Dedifferentiated amniotic fluid mesenchymal stem cell (primary cell): ENCODE results near the gene SLC6A11.

Source experiments
- DNase-seq: peaks from one replicate; pipeline ENCODE4 v3.0.0-alpha.2; 2016; ENCODE audit errors: extremely low spot score

SLC6A11 gene

DNA sequence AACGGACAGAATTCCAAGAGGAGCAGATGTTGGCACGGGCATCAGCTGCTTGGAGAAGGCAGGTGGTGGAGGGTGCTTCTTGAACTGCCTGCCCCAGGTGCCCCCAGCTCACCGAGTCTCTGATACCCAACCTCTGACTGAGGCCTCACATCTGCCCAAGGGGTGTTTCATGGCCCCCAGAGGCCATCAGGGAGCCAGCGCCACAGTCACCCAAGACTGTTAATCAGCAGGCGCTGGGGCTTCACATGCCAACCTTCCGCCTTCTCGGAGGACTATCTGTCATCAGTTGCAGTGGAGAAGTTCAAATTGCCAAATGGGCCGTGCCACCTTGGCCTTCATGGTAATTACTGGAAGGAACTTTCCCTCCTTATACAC, 114.6 kb downstream of the SLC6A11 start:
- no peak for DNase-seq

DNA sequence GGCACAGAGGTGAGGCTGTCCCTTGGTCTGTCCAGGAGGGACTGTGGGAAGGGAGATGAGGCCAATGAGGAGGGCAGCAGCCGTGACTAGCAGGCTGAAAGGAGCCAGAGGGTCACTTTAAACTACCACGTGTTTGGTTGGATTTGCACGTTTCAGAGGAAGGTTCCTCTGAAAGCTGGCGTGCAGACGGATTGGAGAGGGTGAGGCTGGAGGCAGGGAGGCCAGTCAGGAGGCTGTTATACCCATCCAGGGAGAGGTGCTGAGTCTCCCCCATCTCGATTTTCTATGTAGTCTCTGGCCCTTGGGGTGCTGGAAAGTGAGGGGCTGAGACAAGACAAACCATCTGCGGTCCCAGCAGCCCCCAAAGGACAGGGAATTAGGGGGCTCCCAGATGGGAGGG, 116.6 kb downstream of the SLC6A11 start:
- no peak for DNase-seq

DNA sequence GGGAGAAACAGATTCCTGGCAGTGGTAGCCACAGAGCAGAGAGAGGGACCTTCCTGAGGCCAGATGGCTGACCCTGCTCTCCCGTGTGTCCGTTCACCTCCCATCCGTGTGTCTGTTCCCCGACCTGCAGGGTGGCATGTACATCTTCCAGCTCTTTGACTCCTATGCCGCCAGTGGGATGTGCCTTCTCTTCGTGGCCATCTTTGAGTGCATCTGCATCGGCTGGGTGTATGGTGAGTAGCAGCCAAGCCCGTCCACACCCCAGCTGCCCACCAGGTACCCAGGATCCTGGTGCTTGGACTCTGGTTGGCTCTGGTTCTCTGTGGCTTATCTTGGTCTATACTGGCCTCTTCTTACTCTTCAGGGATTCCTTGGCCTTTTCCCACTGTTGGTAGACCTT, 117.0 kb downstream of the SLC6A11 start:
- DNase-seq: no peak

DNA sequence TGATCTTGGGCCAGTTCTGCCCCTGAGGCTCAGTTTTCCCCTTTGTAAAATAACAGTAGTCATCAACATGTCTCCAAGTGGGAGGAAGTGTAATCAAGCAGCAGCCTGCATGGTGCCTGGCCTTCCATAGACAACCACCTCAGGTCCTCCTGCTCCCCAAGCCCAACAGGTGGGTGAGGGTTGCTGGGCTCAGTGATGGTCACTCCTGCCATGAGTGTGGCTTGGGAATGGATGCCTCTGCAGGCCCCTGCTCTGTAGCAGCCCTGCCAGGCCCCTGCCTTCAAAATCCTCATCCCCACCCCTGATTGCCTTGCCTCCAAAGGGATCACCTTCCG, 117.4 kb downstream of the SLC6A11 start:
- DNase-seq: no peak

DNA sequence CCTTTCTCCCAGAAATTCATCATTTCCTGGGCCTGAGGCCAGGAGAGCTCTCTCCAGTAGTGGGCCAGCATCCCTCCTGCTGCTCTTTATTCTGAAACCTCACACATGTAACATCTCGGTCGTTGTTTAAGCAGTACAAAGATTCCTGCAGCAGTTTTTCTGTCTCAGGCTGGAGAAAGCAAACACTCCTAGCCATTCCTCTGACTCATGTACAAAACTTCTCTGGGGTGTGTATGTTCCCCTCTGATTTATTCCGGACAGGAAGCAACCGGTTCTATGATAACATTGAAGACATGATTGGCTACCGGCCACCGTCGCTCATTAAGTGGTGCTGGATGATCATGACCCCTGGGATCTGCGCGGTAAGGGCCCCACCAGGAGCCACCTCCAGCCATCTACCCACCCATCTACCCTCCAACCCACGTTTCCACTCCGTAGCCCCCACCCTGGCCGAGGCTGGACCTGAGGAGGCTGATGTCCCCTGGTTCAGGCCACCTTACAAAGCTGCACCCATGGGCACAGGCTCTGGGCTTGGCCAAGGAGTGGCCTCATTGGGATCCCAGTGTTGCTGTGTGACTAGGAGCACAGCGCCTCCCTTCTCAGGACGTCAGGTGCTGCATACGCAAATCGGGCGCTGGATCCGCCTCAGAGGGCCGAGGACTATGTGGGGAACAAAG, 117.9 kb downstream of the SLC6A11 start:
- no peak for DNase-seq

DNA sequence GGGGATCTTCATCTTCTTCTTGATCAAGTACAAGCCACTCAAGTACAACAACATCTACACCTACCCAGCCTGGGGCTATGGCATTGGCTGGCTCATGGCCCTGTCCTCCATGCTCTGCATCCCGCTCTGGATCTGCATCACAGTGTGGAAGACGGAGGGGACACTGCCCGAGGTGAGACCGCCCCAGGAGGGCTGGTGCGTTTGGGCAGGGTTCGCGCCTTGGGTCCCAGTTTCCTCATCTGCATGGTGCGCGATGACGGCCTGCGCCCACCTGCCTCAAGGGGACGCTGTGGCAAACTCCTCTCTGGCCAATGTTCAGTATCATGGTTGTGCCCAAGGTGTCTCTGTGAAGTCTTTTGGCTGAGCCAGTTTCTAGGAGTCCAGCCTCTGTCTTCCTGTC, 119.0 kb downstream of the SLC6A11 start:
- no peak for DNase-seq

DNA sequence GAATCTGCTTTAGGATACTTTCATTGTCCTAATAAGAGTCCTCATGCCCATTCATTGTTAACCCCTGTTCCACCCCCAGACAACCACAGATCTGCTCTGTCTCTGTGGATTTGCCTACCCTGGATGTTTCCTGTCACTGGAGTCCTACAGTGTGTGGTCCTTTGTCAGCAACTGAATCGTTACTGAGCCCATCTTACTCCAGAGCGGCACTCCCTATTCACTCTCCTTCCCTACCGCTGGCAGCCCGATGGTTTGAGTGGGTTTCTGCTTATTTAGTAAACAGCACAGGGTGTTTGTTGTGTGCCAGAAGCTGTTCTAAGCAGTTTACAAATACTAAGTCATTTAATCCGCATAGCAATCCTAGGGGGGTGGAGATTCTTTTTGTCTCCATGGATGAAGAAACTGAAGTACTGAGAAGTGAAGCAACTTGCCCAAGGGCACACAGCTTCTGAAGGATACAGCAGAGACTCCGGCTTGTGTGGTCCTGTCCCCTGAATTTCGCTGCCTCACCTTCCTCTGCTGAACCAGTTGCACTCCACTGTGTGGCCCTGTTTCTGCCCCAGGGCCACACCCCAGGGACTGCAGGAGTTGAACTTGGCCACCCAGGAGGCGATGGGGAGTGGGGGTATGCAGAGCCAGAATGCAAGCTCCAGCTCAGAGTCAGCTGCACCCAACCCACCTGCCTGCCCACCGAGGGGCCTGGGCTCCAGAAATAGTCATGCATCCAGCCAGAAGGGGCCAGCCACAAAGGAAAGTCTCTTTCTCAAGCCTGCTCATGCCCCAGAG, 120.0 kb downstream of the SLC6A11 start:
- no peak for DNase-seq

DNA sequence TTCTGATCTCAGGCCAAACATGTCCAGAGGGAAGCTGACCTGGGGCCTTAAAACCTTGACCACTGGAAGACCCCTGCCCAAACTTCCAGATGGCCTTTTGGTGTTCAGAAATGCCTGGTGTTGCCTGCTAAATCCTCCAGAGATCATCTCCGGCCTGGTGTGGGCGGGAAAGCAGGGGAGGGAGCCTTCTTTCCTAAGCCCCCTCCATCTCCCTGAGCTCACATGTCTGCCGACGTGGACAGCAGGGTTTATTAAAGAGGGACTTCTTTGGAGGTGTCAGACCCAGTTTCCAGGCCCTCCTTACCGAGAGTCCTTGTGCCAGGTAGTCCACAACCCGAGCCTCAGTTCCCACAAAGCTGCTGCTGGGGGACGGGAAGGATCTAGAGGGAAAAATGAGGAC, 120.7 kb downstream of the SLC6A11 start:
- DNase-seq: no peak

DNA sequence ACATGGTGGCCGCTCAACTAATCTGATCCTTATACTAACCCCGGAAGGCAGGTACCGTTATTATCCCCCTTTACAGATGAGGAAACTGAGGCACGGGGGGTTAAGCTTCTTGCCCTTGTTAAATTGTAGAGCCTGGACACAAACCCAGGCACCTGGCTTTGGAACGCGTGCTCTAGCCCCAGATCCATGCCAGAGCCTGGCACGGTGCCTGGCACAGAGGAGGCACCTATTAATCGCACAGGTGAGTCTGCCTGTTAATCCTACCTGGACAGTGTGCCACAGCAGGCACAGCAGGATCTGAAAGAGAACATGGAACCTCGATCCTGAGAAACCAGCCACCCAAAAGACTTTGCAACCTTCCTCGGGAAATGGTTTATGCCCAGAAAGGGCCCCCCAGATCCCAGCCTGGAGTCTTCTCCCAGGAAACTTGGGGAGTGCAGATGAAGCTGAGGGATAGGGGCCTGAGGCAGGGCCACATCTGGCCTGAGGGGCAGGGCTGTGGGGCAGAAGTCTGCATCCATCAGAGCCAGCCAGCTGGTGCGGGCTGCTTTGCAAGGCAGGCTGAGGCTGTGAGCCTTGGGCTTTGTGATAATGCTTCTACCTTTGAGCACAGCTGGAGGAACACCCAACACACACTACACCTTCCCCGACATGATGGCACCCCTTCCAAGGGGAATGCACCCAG, 121.3 kb downstream of the SLC6A11 start:
- no peak for DNase-seq

DNA sequence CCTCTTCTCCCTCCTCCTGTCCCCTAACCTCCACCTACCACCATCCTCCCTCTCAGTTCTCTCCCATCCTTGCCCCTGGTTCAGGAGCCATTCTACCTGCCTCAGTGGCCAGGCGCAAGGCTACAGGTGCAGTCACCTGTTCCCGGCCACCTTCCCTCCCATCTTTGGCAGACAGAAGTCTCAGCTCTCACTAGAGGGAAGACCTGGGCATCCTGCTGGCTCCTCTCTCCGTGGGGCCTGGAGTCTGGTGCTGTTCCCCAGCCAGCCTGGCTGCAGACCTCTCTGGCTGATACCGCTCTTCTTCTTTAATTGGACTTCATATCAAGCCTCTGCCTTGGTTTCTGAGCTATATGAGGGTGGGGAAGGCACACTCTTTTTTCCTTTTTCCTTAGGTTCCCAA, 123.5 kb downstream of the SLC6A11 start:
- no peak for DNase-seq

DNA sequence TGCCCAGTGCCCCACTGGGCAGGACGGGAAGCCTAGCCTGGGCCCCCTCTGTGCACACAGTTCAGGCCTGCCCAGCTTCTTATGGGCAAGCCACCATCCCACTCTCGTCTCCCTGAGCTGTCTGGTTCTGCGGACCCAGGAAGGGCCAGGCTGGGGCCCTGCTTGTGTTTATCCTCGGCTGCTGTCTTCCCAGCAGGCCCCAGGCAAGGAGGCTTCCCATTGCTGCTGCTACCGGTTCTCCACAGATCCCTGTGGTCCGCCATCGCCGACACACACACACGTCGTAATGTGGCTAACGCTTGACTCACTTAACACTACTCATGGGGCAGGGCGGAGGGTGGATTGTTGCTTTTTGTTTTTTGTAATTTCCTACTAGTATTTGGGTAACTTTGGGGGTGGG, 124.1 kb downstream of the SLC6A11 start:
- no peak for DNase-seq

DNA sequence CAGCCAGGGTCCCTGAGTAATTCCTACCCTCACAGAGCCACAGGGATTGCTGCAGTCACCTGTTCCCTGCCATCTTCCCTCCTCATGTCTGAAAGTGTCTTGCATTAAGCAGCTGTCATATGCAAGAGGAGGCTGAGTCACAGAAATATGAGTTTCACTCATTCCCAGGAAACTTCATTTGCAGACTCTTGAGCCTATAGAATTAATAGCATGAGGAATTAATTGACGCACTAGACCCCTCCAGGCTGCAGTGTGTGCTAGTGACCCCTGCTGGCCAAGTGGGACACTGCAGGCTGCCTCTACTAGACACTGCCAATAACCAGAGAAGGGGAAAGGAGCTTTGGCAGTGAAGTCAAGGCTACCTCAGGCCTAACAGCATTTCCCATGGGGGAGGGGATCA, 125.9 kb downstream of the SLC6A11 start:
- DNase-seq: no peak

DNA sequence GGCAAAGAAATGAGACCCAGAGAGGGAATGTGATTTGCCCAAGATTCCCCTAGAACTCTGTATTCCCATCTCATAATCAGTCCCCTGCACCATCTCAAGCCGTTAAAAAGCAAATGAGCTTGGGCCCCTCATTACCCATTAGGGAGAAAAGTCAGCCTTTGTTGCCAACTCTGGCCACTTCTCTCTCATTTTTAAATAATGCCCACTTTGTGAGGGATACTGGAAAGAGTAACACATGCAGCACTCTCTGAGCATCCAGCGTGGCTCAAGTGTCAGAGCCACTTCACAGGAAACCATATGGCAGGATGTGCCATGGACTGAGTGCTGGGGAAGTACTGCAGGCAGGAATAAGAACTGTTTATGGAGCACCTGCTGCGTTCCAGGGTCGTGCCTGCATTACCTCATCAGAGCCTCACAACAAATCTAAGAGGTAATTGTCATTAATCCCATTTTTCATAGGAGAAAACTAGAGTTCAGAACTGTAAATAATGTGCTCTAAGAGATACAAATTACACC, 126.7 kb downstream of the SLC6A11 start:
- DNase-seq: no peak

DNA sequence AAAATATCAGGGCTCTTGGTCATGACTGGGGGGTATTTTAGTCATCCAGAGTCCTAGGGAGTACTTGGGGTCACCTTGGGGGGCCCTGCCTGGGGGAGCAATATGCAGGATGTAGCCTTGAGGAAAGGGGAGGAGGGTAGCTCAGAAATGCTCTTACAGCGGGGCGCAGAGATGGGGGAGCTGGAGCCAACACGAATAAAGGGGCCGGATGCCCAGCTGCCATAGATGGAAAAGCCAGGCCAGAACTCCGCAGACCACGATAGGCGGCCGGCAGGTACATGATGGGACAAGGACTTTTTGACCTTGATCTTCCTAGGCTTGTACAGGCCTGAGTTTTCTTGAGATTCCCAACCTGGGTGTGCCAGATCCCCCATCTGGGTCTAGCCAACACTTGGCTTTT, 128.8 kb downstream of the SLC6A11 start:
- DNase-seq: no peak

DNA sequence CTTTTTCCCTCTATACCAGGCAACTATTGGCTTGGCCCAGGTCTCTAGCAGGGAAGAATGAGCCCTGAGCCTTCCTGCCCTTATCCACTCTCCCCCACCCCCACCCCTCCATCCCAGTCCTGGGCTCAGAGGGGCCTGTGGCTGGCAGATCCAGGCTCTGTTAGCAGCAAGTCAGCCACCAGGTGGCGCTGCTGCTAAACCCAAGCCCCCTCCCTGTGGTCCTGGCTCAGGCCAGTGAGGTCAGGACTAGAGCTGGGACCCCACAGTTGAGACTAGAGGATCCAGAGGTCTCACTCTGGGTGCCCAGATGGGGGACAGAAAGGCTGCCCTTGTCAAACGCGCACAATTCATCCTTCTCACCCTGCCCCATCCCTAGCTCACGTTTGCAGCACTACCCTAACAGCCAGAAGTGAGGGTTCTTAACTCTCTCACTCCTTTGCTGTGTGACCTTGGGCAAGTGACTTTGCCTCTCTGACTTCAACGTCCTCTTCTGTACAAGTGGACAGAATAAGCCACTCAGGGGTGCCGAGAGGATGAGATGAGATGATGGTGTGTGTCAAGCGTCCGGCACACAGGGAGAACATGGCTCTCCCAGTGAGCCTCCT, 129.8 kb downstream of the SLC6A11 start:
- DNase-seq: peak; percentile 20

DNA sequence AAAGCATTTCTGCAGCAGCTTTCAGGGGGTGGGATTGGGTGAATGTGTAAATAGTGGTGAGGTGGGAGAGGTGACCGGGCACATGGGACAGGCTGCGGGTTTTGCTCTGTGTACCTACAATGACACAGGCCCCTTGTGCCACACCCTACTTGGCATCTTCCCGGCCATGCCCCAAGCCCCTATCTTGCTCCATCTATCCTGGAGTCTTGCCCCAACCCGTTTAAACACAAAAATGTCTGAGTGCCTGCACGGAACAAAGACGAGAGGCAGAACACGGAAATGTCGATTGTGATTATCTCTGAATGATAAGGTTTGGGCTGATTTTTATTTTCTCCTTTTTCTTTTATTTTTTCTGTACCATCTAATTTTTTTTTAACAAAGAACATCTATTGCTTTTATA, 130.5 kb downstream of the SLC6A11 start:
- no peak for DNase-seq

DNA sequence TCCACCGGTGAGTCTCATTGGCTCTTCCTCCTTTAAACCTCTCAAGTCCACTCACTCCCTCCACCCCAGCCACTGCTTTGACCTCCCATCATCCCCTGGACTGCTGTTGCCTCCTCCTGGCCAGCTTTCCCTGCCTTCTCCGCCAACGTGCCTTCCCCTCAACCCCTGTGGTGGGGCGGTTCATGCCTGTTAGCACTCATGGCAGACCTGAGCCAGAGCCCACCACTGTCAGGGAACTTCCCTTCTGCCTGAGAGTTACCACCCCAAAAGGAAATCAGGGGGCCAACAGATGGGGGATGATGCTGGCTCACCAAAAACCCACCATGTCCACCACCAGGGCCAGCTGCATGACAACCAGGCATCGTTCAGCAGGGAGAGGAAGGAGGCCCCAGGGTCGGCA, 132.3 kb downstream of the SLC6A11 start:
- DNase-seq: no peak

DNA sequence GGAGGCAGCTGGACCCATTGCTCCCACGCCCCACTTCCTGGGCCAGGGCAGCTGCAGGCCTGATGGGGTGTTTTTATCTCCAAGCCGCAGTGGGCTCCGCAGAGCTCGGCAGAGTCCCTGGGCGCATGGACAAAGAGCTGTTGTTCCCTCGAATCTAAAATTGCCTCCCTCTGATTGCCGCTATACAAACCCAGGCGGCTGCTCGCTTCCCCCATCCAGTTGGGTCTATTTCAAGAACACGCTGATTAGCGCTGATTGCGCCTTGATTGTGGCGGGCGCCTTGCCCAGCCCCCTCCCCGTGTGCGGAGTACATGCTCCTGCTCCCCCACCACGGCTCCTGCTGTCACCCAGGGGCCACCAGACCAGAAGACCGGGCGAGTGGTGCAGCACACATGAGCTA, 133.2 kb downstream of the SLC6A11 start:
- no peak for DNase-seq

DNA sequence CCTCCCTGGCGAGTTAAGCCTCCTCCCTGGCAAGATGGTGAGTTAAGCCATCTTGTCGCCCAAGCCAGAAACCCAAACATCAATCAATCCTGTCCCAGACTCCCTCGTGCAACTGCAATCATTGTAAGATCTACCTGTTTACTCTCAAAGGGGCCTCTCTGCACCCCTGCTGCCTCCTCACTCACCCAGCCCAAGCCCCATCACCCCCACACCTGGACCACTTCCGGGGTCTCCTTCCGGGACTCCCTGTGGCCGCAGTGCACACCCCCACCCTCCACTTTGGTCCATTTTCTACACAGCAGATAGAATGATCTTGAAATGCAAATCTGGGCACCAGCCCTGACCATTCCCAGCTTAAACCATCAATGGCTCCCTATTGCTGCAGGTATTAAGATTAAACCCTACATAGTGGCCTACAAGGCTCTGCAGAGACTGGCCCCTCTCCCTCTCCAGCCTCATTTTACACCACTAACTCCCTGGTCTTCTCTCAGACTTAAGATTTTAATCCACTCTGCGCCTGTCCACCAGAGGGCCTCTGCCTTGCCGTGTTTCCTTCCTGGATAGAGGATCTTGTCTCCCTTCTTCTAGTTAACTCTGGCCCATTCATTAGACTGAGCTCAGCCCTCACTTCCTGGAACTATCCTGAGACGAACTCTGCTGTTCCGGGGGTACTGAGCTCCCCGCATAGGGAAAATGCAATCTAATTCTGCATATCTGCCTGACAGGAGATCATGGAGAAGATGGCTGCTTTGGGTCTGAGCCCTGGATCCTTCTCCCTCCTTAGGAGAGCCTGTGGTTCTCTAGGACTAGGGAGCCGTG, 134.7 kb downstream of the SLC6A11 start:
- DNase-seq: peak; percentile 29

DNA sequence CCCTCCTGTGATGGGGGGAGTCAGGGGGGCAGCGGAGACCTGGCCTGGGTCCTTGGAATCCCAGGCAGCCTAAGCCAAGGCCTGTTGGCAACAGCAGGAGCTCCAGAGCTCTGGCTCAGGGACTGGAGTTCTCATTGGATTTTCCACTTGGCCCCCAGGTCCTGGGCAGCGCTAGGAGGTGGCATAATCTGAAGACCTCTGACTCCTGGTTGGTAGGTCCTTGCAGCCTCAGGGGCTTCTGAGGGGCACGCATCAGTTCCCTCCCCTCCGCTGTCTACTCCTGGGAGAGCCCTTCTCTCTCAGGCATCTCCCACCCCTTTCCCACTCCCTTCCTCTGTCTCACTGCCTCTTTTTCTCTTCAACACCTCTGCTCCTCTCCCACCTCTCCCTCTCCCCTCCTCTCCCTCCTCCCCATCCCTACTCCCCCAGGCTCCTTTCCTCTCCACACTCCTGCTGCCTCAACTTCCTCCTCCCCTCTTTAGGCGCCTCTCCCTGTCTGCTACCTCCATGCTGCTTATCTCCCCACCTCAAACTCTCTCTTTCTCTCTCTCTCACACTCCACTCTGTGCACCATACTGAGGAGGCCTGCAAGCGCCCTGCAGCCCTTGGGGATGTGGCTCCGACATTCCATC, 135.4 kb downstream of the SLC6A11 start:
- no peak for DNase-seq

DNA sequence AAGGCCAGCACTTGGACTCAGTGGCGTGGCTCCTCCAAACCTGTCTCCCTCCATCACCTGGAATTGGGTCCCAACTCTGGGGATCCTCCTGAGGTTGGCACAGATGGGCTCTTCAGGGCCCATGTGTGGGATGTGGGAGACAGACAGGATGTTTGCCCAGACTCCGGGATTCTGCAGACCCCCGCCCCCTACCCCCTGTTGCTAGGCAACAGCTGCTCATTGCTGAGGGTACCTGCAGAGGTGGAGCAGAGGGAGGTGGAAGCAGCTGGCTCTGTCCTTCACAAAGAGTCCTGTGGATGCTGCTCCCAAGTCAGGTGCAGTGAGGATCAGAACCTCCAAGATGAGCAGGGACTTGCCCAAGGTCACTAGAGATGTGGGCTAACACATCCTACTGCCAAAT, 136.5 kb downstream of the SLC6A11 start:
- no peak for DNase-seq
